GM10847 (cell line): ENCODE measurements around the gene TBCCD1.

Source experiments
- POLR2A ChIP-seq: IDR thresholded peaks from 2 replicates; pipeline ENCODE4 v1.6.1; 2011; ENCODE audit not compliant: insufficient read length; ENCODE audit errors: extremely low read depth

Gene TBCCD1

DNA sequence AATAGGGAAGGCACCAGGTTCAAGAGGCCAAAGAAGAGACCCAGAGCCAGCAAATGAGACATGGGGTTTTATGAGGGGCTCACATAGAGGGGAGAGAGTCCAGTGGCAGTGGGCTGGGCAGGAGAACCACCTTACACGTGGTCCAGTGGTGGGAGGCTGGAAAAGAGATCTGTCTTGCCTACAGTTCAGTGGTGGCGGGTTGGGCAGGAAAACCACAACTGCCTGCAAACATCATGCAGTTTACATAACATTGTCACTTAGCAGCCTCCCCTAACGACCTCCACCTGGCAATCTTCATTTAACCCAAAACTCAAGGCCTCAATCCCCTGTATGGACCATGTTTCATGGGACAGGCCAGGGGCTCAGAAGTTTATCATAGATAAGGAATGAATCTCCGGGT lies 52.0 kb downstream of the TBCCD1 start:
- TF ChIP-seq POLR2A = no peak

DNA sequence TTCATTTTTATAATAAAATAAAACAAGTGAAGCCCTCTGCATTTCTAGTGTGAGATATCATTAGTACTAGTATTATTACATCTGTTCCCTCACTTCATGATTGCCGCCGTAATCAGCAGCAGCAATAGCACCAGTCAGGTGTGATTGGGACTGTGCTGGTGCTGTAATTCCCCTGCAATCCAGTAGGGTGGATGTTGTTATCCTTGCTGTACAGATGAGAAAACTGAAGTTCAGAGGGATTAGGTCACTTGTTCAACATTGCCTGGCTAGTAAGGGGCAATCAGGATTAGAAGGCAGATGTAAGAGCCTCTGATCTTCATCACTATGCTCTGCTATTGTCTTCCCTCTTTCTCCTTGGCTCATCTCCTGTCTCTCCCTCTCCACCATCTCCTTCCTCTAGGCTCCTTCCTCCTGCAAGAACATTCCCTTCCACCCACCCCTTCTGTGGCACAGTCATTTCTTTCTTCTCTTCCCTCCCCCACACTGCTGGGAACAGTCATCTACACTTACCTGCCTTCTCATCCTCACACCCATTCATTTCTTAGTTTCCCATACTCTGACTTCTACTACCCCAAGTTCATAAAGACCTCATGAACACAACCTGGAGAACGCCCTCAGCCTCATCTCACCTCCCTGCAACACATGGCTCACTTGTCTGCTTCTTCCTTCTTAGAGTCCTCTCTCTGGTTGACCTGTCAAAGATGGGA lies 52.7 kb downstream of the TBCCD1 start:
- TF ChIP-seq POLR2A = no peak

DNA sequence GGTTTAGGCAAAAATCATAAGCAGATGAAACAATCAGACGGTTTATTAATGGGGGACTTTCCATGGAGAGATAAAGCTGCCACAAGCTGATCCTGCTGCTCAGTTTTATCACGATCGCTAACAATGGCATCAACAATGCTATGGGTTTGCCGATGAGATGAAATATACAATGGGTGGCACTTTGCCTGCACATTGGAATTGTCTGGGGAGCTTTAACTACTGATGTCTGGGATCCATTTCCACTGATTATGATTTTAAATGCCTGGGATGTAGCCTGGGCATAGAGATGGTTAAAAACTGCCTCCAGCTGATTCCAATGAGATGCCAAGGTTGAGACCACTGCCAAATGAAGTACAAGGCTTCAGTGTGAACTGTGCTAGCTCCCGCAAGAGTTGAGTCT lies 53.8 kb downstream of the TBCCD1 start:
- no peak for TF ChIP-seq POLR2A

DNA sequence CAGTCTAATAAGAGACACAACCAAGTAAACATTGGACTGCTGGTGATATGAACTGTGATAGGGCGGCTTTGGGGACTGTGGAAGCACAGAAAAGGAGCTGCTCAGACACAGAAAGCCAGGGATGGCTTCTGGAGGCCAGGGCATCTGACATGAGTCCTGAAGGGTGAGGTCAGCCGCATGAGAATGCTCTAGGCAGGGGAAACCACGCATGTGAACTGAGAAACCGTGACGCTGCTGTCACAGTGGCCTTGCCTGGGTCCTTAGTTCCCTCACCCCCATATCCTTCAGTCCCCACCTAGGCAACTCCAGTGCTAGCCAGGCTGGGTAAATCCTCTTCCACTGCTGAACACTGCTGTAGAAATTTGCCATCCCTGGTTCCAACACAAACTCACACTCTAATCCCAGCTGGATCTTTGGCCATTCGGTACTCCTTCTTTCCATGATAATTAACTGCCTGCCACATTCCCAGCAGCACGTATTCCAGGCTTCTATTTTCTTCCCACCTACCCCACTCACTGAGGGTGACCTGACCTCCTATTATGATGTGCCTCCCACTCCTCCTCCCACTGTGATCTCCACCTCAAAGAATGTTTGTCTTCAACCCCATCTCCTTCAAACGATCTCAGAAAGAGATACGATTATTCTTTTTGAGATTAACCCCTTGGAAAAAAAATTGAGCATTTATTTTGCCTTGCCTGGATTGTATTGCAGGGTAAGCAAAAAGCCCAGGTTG lies 54.4 kb downstream of the TBCCD1 start:
- TF ChIP-seq POLR2A = no peak

DNA sequence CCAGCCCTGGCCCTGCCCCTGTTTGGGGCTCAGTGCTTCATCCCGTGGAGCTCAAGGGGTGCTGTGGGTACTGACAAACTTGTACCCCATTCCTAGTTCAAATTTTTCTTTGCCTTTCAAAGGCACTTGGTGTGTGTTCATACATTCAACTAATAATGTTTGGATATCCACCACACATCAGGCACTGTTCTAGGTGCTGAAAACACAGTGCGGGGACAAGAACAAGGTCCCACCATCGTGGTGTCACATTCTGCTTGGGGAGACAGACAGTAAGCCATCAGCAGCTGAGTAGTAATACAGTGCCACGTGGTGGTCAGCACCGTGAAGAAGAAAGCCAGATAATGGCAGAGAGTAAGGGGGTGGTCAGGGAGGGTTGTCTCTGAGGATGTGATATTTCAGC lies 55.4 kb downstream of the TBCCD1 start:
- no peak for TF ChIP-seq POLR2A

DNA sequence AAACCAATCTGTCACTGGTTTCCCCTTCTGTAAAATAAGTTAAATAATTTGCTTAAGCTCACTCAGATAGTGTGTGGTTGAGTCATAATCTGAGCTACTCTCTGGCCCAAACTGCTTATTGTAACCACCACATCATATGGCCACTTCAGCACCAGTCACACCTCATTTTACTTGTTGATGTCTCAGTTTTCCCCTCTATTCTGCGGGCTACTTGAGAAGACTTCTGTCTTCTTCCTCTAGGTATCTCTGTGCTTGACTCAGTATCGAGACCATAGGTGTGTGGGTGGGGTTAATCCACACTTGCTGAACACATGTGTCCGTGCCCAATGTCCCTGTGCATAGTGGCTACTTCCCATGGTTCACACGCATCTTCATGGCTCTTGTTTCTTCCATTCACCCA lies 55.9 kb downstream of the TBCCD1 start:
- no peak for TF ChIP-seq POLR2A

DNA sequence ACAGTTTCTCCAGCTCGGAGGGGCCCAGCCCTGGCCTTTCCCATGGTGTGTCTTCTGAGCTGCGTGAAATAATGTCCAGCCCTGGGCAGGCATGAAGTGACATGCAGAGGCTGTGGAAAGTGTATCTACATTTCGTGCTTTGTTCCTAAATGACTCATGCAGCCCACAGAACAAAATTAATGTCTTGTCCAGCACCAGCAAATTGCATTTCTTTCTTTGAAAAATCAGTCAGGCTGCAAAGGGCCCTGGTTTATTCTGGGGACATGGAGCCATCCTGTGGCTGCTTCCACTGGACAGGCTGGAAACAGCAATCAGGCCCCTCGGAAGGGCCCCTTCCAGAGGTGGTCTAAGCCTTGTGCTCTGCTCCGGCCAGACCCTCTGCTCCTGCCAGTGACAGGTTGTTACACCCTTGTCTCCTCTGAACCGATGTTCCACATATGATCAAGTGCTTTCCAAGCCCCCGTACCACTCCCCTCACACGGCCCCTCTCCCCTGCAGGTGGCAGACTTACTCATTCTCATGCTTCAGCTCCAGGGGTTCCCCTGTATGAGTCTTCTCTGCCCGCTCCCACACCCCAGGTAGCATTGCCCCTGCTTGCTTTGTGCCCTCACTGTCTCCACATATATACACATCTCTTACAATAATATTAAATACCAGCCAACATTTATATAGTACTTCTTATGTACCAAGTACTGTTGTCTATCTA lies 56.6 kb downstream of the TBCCD1 start:
- no peak for TF ChIP-seq POLR2A

DNA sequence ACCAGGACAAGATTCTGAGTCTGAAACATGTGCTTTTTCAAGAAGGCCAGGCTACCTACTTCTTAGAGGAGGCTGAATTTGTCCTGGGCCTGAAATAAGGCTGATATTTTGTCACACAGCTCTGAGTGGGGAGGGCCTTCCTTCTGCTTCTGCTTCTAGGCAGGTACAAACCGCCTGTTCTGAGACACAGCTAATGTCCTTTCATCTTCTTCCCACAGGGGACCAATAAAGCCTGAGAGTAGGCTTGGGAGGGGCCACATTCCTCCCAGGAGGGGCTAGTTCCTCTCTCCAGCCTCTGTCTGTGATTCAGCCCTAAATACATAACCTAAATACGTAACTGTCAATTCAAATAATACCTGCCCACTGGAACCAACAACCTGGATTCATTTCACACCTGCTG lies 57.7 kb downstream of the TBCCD1 start:
- TF ChIP-seq POLR2A = no peak

DNA sequence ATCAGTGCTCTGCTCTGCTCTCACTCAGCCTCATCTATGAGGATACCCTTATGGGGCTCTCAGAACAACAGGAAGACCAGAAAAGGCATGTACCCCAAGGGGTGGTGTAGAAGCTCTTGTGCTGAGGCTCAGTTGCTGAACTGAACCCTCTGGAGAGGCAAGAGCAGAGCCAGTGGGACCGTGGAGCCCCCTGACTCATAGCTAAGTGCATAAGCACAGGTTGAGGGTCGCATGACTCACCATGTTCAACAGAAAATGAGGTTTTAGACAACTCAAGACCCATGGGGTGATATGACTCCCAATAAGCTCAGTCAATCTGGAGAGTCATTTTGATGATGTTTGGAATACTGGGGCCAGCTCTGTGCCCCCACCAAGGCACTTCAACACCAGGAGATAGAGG lies 60.3 kb downstream of the TBCCD1 start:
- TF ChIP-seq POLR2A = no peak

DNA sequence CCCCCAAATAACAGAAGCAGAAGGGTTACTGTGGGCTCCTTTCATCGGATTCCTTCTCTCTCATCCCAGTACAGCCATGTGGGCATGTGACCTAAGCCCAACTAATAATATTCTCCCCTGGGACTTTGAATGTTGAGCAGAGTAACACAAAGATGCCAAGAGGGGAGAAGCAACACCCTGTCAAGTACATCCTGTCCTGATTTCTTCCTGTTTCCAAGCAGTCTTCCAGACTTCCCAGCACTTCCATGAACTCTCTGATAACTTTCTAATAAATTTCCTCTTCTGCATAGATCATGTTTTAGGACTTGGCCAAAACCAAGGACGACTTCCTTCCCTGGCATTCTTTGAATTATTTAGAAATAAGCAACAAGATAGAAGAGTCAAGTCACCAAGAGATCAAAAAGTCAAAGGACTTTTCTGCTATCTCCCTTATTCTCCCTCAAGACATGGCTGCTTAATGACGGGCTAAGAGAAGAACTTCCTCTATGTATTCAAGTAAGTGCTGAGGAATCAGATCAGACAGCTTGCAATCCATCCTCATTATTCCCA lies 60.9 kb downstream of the TBCCD1 start:
- no peak for TF ChIP-seq POLR2A

DNA sequence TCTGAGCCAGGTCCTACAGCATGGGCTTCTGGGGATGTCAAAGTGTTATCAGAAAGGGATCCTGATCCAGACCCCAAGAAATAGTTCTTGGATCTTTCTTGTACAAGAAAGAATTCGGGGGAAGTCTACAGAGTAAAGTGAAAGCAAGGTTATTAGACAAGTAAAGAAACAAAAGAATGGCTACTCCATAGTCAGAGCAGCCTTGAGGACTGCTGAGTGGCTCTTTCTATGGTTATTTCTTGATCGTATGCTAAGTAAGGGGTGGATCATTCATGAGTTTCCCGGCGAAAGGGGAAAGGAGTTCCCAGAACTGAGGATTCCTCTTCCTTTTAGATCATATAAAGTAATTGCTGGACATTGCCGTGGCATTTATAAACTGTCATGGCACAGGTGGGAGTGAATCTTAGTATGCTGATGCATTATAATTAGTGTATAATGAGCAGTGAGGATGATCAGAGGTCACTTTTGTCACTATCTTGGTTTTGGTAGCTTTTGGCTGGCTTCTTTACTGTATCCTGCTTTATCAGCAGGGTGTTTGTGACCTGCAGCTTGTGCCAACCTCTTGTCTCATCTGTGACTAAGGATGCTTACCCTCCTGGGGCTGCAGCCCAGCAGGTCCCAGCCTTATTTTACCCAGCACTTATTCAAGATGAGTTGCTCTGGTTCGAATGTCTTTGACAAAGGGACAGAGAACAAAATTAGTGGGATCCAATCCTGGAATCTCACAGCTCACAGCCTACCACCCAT lies 64.0 kb downstream of the TBCCD1 start:
- TF ChIP-seq POLR2A = no peak

DNA sequence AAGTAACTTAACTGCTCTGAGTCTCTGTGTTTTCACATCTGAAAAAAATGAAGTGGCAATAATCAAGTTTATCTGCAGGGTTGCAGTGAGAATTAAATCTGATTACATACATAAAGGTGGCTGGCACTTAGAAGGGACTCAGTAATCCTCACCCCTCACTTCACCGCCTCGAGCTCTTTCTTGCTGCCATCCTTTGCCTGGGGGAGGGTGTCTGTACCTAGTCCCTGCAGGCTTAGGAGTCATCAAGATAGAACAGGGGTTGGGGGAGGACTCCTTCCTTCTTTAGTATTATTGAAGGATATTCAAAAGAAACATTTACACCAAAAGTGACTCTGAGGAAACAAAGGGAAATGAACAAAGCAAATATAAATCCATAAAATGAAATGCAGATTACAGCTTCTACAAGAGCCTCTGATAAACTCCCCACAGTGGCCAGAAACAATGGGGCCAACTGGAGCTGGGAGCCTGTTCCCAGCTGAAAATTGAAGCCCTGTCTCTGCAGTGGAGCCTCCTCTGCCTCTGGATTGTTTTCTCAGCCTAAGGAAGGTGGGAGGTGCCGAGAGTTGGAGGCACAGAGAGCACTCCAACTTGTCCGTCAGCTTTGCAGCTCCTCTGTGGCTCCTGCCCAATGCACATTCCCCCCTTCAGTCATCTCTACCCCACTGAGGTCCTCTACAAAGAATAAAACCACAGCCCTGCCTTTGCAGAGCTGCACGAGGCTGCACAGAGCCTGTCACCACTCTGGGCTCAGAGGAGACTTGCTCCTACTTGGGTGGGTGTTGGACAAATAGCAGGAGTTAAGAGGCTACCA lies 64.8 kb downstream of the TBCCD1 start:
- no peak for TF ChIP-seq POLR2A

DNA sequence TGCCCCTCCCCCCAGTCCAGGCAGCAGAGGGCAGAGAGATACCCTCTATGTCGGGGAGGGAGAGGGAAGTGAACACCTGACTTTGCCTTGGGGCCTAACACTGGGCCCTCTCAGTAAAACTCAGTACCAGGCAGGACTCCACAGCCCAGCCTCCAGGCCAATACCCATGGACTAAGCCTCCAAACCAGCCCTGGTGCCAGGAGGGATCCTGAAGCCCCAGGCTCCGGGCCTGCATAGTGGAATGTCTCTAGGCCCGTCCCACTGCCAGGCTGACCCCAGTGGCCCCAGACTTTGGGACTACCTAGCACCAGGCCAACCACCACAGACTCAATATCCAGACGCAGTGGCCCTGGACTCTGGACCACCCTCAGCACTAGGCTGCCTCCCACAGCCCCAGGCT lies 69.5 kb downstream of the TBCCD1 start:
- TF ChIP-seq POLR2A = no peak

DNA sequence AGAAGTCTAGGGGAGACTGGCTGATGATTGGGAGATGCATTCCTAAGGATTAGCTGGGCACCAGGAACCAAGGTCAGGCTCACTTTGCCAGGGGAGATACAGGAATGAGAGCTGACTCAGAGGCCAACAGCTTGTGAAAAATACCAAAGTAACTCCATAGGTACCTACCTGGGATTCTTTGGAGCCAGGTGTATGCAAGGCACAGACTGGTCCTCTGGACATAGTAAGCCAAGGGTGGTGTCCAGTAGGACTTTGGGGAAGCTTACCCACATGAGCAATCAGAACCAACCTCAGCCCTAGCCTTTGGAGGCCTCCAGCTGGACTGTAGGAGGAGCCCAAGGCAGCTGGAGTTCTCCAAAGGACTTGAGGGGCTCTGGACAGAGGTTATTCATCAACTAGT lies 70.5 kb downstream of the TBCCD1 start:
- TF ChIP-seq POLR2A = no peak
